Measurements from ENCODE around the gene GRID1.

DNA sequence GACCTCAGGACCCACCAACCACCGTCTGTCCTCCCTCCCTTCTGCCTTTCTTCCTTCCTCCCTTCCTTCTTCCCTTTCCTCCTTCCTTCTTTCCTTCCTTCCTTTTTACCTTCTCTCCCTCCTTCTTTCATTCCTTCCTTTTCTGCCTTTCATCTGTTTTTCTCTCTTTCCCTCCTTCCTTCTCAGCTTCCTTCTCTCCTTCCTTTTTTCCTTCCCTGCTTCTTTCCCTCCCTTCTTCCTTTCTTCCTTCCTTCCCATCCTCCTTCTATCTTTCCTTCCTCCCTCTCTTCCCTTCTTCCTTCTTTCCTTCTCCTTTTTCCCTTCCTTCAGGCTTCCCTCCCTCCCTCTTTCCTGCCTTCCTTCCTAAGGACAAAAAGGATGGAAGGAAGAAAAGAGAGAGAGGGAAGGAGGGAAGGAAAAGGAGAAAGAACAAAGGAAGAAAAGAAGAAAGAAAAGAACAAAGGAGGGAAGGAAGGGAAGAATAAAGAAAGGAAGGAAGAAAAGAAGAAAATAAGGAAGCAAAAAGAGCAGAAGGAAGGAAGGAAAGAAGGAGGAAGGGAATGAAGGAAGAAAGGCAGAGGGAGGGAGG, 405.0 kb downstream of the GRID1 start:
- TF ChIP-seq, protein P1, sequence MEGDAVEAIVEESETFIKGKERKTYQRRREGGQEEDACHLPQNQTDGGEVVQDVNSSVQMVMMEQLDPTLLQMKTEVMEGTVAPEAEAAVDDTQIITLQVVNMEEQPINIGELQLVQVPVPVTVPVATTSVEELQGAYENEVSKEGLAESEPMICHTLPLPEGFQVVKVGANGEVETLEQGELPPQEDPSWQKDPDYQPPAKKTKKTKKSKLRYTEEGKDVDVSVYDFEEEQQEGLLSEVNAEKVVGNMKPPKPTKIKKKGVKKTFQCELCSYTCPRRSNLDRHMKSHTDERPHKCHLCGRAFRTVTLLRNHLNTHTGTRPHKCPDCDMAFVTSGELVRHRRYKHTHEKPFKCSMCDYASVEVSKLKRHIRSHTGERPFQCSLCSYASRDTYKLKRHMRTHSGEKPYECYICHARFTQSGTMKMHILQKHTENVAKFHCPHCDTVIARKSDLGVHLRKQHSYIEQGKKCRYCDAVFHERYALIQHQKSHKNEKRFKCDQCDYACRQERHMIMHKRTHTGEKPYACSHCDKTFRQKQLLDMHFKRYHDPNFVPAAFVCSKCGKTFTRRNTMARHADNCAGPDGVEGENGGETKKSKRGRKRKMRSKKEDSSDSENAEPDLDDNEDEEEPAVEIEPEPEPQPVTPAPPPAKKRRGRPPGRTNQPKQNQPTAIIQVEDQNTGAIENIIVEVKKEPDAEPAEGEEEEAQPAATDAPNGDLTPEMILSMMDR (IDR thresholded peaks at IDR 0.05), result no peak
- TF ChIP-seq POLR2A (IDR thresholded peaks at IDR 0.05), result no peak

All from lower leg skin (tissue), 3 donors.